Pancreas (tissue), 10 donors: Measurements from ENCODE around the gene MAGOH. TPM values are rescaled to one million over a fixed set of nuclear protein-coding genes. Genes with fewer than 3 reads are reported as not detected.

Experiments used
- ATAC-seq, 4 donors: fragments of 200-7000 bp; cut with Tn5 transposase; one replicate each; pipeline versions ENCODE4 v1.8.0 to v1.9.1; 2020; ENCODE audit warnings: mild to moderate bottlenecking in 4 of 4, moderate library complexity in 4 of 4
- DNase-seq, 6 donors: peaks; one replicate each; pipeline ENCODE4 v3.0.0-alpha.2; 2020
- FAIRE-seq: peaks from 2 replicates; lab custom pipeline; 2012; peaks lifted over from hg19 to GRCh38; lab: Jason Lieb, UNC
- H3K27ac ChIP-seq, 4 donors: fragments of 200-600 bp; sonication (generic); 1 replicate in 3 of 4; 2 replicates in 1 of 4; pipeline versions ENCODE4 v1.5.0 to v1.8.0; 2020
- H3K27me3 ChIP-seq, 4 donors: fragments of 200-600 bp; one replicate each; pipeline ENCODE4 v1.8.0; 2021
- H3K36me3 ChIP-seq, 3 donors: fragments of 200-600 bp; sonication (generic) in 1 of 3; one replicate each; pipeline versions ENCODE4 v1.5.0 to v1.8.0; 2020 to 2021
- H3K4me1 ChIP-seq, 3 donors: fragments of 200-600 bp; one replicate each; pipeline ENCODE4 v1.8.0; 2021
- H3K4me3 ChIP-seq, 4 donors: fragments of 200-600 bp; sonication (generic) in 2 of 4; one replicate each; pipeline versions ENCODE4 v1.5.0 to v1.8.0; 2020 to 2021
- H3K9me3 ChIP-seq, 4 donors: fragments of 200-600 bp; one replicate each; pipeline ENCODE4 v1.8.0; 2021
- WGBS, 2 donors: extraction: QIAGEN DNeasy Blood & Tissue Kit; methylation state at CpG; one replicate each; pipeline ENCODE4 v1.1.7; 2013; 5-methylcytosine and 5-hydroxymethylcytosine counted together
- intact Hi-C, 3 donors: fragments of 100-400 bp; cut with DNase I; formaldehyde crosslinking; loops; one replicate each; pipeline versions ENCODE4 v1.11.1 to v1.14.2; 2022
- polyA plus RNA-seq, 2 donors: library from polyadenylated mRNA; stranded (reverse); fragments of 200-250 nt; gene quantifications; one replicate each; pipeline ENCODE4 v1.2.3, GENCODE V29; 2013
- total RNA-seq, 6 donors: library from RNA; stranded (reverse); fragmentation: NEBNext Ultra II Directional in 4 of 6; extraction: Animal tissue kit (Norgen Biotek cat#: 25700) in 4 of 6; gene quantifications; one replicate each; pipeline versions ENCODE4 v1.2.1 to v1.2.4, GENCODE V29; 2021 to 2023
- TF ChIP-seq, protein P1 (sequence below), 4 donors: fragments of 200-600 bp; sonication (generic) in 3 of 4; IDR thresholded peaks; one replicate each; pipeline versions ENCODE4 v1.5.0 to v1.8.0; 2021; ENCODE audit warnings: antibody characterized with exemption in 4 of 4
- donor health status: healthy with polysubstance abuse.
- donor health status: DM: no; HTN: no; CAD: no; lungs with moderate emphysema.
- donor health status: DM: no; HTN: no; CAD: no.
- donor health status: control.
- donor health status: control.
- donor health status: Bipolar disorder and iron deficiency.
- donor health status: DM: yes; HTN: yes; CAD: no.
- donor health status: DM: no; HTN: no; CAD: no.
- donor health status: DM: no; HTN: no; CAD: no.
- donor health status: DM: yes; HTN: yes; CAD: no.

The MAGOH gene
- total RNA-seq = 10 to 100 TPM in 5 of 6 donors, 1 to 10 TPM in 1; 7.8 to 16.7 (median 13.3) TPM
- polyA plus RNA-seq = 10 to 100 TPM; 42.0 to 56.3 TPM

DNA sequence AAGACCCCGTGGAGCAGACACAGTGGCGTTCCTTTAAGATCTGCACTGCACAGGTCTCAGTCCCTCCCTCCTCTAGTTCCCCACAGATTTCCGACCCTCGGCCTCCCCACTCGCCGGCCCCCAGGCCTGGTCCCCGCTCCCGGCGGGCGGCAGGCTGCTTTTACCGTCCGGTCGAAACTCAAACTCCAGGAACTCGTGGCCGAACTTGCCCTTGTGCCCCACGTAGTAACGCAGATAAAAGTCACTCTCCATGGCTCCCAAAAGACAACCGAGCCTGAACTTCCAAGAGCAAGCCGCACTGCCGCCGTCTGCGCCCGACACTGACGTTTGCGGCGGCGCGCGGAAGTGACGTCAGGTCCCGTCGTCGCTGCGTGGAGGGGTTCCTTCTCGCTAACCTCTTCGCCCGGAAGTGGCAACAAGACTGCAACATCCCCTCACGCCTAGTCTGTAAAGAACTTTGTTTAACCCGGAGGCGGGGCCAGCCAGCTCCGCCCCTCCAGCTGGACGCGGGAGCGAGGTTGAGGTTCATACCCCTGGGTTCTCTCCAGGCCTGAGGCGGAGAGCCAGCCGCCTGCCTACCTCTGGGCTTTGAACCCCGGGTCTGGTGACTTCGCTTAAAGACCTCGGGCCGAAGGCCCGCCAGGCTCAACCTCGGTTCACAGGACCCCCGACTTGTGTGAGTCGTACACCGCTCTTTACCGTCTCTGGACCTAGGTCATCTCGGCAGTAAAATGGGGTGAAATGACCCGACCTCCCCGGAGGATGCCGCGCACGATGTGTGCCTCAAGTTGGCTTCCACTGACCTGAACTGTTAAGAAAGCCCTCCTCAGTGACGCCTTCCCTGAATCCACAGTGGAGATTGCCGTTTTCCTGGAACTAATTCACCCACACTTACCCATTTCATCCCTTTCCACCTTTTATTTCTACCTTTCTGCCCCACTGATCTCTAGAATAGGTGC is at the start of gene MAGOH:
Gene MAGOH (minus strand): TSS at position 322 of the 959 bp plus-strand sequence. CDS start 70 bp downstream, at position 252.
- Histone ChIP-seq H3K4me1 (peaks cover 5 to 16% (median 10%) of the 10 kb centered on the region in 3 donors), H3K27ac (peak within 1 kb of the TSS; percentile 40 to 74 (median 68)), H3K36me3 (peaks cover 0 to 14% (median 13%) of the 10 kb centered on the region in 3 donors), H3K4me3 (peak within 1 kb of the TSS; percentile 65 to 99 (median 86)), H3K9me3 (no peaks in the 10 kb centered on the region), H3K27me3 (no peaks in the 10 kb centered on the region)
- TF ChIP-seq, protein P1, sequence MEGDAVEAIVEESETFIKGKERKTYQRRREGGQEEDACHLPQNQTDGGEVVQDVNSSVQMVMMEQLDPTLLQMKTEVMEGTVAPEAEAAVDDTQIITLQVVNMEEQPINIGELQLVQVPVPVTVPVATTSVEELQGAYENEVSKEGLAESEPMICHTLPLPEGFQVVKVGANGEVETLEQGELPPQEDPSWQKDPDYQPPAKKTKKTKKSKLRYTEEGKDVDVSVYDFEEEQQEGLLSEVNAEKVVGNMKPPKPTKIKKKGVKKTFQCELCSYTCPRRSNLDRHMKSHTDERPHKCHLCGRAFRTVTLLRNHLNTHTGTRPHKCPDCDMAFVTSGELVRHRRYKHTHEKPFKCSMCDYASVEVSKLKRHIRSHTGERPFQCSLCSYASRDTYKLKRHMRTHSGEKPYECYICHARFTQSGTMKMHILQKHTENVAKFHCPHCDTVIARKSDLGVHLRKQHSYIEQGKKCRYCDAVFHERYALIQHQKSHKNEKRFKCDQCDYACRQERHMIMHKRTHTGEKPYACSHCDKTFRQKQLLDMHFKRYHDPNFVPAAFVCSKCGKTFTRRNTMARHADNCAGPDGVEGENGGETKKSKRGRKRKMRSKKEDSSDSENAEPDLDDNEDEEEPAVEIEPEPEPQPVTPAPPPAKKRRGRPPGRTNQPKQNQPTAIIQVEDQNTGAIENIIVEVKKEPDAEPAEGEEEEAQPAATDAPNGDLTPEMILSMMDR (IDR thresholded peaks at IDR 0.05) = no peak
- FAIRE-seq (peak; percentile 66), ATAC-seq (peak; percentile 97 to 100 (median 98)), DNase-seq (peak; percentile 91 to 96 (median 94))
- intact Hi-C loops = no loop called here
- 4% methylated on average over 63 to 64 of the region's 64 CpGs for WGBS, 2 donors

DNA sequence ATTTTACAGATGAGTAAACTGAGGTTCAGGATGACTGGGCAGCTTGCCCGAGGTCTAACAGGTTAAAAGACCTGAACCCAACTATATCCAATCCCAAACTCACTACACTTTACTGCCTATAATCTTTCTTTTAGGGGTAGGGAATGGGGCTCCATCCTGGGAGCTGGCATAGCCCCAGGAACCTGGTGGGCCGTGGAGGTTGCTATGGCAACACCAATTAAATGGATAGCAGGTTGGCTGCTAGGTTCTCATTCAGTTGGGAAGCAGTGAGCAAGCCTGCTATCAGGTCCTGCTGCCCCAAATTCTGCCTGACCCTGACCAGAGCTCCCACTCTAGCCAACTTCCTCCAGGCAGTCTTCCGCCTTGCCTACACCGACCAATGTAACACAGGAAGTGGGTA is 48.6 kb upstream of the MAGOH start:
- DNase-seq = no peak
- WGBS, 2 donors = 71 to 76% methylated on average over 4 of the region's 4 CpGs
- Histone ChIP-seq H3K9me3 (no peaks in the 10 kb centered on the region), H3K27me3 (no peaks in the 10 kb centered on the region), H3K27ac (no peak overlapping the region), H3K4me3 (no peak overlapping the region), H3K4me1 (no peaks in the 10 kb centered on the region), H3K36me3 (no peaks in the 10 kb centered on the region)
- intact Hi-C loops = no loop called here
- no peak for ATAC-seq
- FAIRE-seq = no peak
- TF ChIP-seq, protein P1 (IDR thresholded peaks at IDR 0.05) = no peak

DNA sequence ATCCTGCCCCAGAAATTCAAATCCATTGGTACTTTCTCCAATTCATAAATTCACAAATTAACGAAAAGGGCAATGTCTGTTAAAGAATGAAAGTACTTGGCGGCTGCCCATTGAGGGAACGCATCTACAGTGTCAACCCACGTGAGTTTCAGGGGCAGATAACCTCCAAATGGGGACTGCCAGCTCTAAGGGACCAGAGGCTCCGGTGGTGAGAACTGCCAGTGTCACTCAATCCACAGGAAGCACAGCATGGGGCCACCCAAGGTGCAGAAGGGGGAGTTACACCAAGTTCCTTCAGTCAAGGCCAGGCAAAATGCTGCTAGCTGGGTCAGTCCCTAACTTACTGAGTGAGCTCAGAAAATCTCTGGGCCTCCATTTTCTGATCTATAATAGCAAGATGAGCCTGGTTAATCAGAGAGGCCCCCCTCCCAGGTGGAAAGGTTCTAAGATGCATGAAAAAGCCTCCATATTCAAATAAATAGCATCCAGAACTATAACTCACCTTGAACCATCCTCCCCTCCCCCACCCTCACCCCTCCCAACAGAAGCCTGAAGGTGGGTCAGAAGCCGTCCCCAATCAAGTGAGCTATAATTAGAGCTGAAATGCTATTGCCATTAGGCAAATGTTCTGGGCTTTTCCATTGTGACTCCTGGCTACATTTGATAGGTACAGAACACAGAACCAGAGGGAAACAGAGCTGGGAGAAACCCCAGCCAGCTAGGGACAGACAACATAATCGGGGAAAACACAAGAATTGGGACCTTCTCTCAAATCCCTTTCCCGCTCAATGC is 47.8 kb upstream of the MAGOH start:
- TF ChIP-seq, protein P1 (IDR thresholded peaks at IDR 0.05) = no peak
- Histone ChIP-seq H3K4me1 (no peaks in the 10 kb centered on the region), H3K9me3 (no peaks in the 10 kb centered on the region), H3K4me3 (no peak overlapping the region), H3K27ac (no peak overlapping the region), H3K36me3 (no peaks in the 10 kb centered on the region), H3K27me3 (no peaks in the 10 kb centered on the region)
- 80 to 84% methylated on average over 8 of the region's 8 CpGs for WGBS, 2 donors
- intact Hi-C loops = no loop called here
- no peak for ATAC-seq
- FAIRE-seq = no peak
- DNase-seq = no peak

DNA sequence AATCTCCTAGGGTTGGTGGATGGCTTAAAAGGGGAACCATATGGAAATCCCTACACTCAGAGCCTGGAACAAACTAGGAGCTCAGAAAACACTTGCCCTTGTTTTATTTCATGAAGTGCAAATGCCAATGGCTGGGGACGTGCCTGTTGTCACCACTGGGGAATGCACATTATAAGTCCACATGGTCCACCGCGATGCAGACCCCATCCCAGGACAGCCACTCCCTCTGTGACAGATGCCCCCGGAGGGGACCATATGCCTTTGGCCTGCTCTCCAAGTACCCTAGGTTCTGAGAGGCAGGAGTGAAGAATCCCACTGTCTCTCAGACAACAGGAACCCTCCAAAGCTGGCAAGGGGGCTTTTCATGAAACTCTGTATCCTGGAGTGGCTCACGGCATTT is 47.2 kb upstream of the MAGOH start:
- ATAC-seq = no peak
- no peaks in the 10 kb centered on the region for H3K36me3 ChIP-seq
- TF ChIP-seq, protein P1 (IDR thresholded peaks at IDR 0.05) = no peak
- no peak overlapping the region for H3K27ac ChIP-seq
- 75 to 79% methylated on average over 5 of the region's 5 CpGs for WGBS, 2 donors
- intact Hi-C loops = no loop called here
- no peak for DNase-seq
- no peaks in the 10 kb centered on the region for H3K4me1 ChIP-seq
- no peak overlapping the region for H3K4me3 ChIP-seq
- FAIRE-seq = no peak
- H3K9me3 ChIP-seq = no peaks in the 10 kb centered on the region
- H3K27me3 ChIP-seq = no peaks in the 10 kb centered on the region
